ENCODE data around the gene NEUROG1. TPM values are rescaled to one million over a fixed set of nuclear protein-coding genes. Genes with fewer than 3 reads are reported as not detected.

Gene NEUROG1
- total RNA-seq, 1 donor from 2014 or later = 7.8 TPM

DNA sequence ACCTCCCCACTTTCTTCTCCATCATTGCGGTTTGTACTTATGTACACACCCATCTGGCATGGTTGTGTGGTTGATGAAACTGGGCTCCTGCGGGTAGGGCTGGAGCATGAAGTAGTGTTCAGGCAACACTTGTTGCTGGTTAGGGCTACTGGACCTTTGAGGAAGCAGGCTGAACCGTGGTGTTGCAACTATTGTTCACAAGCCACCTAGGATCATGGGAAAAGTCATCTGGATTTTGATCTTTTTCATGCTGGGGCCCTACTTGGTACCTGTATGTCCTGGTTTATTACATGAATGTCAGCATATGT, 43.5 kb downstream of the NEUROG1 start:
- no peak overlapping the region for H3K27ac Mint-ChIP-seq (ENCODE audit: unreplicated experiment)
- no peak overlapping the region for H3K4me3 Mint-ChIP-seq

DNA sequence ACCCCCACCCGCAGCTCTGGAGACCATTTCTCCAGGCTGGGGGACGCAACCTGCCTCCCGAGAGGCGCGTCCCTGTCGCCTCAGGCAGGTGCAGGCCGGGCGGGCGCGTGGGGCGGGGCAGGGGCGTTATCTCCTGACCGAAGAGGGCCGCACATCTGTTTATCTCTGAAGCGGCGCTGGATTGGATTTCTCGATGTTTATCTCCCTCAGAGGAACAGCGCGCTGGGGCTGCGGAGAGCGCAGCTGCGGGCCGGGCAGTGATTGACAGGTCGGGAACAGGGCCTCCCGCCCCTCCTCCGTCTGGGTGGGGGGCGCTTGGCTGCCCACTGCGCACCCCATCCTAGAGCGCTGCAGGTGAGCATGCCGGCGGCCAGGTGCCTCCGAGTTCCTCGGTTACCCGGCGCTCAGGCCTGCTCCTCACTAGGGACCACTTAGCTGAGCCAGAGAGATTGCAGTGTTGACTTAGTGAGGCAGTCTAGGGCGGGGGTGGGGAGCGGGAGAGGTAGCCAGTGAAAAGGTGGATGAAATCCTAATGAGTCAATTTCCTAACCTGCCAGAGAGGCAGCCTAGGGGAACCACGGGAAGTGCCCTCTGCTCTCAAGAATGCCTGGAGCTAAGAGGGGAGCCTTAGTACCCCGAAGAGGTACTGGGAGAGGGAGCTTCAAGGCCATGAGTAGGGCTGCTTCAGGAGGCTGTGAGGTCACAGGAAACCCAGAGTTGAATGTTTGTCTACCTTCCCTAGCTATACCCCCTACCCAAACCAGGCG, 44.0 kb downstream of the NEUROG1 start:
- TF ChIP-seq, protein P1, sequence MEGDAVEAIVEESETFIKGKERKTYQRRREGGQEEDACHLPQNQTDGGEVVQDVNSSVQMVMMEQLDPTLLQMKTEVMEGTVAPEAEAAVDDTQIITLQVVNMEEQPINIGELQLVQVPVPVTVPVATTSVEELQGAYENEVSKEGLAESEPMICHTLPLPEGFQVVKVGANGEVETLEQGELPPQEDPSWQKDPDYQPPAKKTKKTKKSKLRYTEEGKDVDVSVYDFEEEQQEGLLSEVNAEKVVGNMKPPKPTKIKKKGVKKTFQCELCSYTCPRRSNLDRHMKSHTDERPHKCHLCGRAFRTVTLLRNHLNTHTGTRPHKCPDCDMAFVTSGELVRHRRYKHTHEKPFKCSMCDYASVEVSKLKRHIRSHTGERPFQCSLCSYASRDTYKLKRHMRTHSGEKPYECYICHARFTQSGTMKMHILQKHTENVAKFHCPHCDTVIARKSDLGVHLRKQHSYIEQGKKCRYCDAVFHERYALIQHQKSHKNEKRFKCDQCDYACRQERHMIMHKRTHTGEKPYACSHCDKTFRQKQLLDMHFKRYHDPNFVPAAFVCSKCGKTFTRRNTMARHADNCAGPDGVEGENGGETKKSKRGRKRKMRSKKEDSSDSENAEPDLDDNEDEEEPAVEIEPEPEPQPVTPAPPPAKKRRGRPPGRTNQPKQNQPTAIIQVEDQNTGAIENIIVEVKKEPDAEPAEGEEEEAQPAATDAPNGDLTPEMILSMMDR (conservative IDR thresholded peaks at IDR 0.05) = no peak
- Mint-ChIP-seq H3K9me3 (no peaks in the 10 kb centered on the region), H3K27ac (ENCODE audit: unreplicated experiment) (no peak overlapping the region), H3K36me3 (ENCODE audit: low read depth) (no peaks in the 10 kb centered on the region), H3K4me3 (no peak overlapping the region), H3K27me3 (ENCODE audit: low read depth) (peaks cover 99% of the 10 kb centered on the region), H3K4me1 (peaks cover 39% of the 10 kb centered on the region)
- DNase-seq (ENCODE audit: low read depth, low spot score) = no peak

More for the DNA sequence above, 43.5 kb downstream of the NEUROG1 start:
- peaks cover 99% of the 10 kb centered on the region for H3K27me3 Mint-ChIP-seq (ENCODE audit: low read depth)
- H3K9me3 Mint-ChIP-seq = no peaks in the 10 kb centered on the region
- TF ChIP-seq, protein P1 (conservative IDR thresholded peaks at IDR 0.05) = no peak
- peaks cover 39% of the 10 kb centered on the region for H3K4me1 Mint-ChIP-seq
- no peak for DNase-seq (ENCODE audit: low read depth, low spot score)
- no peaks in the 10 kb centered on the region for H3K36me3 Mint-ChIP-seq (ENCODE audit: low read depth)

DNA sequence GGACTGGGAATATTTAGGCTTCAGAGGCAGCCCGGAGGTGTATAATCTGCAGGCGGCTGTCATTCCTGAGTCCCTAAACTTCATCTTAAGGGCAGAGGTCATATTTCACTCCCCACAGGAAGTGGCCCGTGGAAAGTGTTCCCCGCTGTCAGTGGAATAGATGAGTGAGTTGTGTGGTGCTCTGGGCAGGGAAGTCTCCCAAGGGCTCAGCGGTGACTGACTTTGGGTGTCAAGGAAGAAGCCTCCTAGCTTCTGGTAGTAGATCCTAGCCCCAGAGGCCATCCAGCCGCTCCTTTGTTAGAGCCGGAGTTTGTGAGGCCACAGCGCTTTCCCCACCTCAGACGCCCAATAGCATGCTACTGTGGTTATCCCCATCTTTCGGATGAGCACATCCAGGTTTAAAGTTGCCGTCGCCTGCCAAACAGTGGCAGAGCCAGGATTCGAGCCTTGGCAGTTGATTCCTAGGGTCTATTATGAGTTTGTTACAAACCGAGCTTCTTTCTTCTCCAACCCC, 44.7 kb downstream of the NEUROG1 start:
- peaks cover 100% of the 10 kb centered on the region for H3K27me3 Mint-ChIP-seq (ENCODE audit: low read depth)
- DNase-seq (ENCODE audit: low read depth, low spot score) = no peak
- H3K36me3 Mint-ChIP-seq (ENCODE audit: low read depth) = no peaks in the 10 kb centered on the region
- peak overlapping the region; percentile 44 for H3K4me3 Mint-ChIP-seq
- no peak overlapping the region for H3K27ac Mint-ChIP-seq (ENCODE audit: unreplicated experiment)
- TF ChIP-seq, protein P1 (conservative IDR thresholded peaks at IDR 0.05) = no peak
- no peaks in the 10 kb centered on the region for H3K9me3 Mint-ChIP-seq
- H3K4me1 Mint-ChIP-seq = peaks cover 39% of the 10 kb centered on the region

DNA sequence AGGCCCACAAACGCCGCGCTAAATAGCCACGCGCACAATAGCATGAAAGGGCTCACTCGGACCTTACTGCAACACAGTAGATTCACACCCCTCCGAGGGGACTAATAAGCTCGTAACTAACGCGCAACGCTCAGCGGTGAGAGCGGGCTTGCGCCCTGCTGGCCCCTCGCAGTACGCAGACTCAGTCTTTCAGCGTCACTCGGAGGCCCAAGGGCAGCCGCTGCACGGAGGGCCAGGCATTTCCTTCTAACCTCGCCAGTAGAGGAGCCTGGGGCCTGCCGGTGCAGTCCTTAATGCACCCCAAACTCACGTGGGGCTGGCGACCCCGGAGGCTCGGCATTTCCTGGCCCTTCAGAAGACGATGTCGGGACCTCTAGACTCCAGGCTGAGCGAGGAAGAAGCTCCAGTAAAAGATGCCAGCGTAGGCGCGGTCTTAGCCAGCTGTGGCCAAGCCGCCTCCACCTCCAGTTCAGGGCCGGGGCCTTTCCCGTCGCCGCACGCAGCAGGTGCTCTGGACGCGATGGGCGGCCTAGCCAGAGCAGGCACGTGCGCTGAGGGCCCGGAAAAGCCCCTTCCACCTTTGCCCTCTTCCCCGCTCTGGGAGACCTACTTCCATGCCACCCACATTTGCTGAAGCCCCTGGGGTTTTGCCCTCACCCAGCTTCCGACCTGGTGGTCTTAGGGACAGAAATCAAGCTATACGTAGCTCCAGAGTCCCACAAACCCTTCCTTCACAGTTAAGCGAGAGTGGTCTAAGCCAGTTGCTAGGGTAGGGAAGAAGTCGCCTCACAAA, 45.3 kb downstream of the NEUROG1 start:
- Mint-ChIP-seq H3K36me3 (ENCODE audit: low read depth) (no peaks in the 10 kb centered on the region), H3K9me3 (no peaks in the 10 kb centered on the region), H3K4me3 (peak overlapping the region; percentile 89), H3K27ac (ENCODE audit: unreplicated experiment) (no peak overlapping the region), H3K27me3 (ENCODE audit: low read depth) (peaks cover 100% of the 10 kb centered on the region), H3K4me1 (peaks cover 39% of the 10 kb centered on the region)
- DNase-seq (ENCODE audit: low read depth, low spot score) = peak; percentile 37
- TF ChIP-seq, protein P1 (conservative IDR thresholded peaks at IDR 0.05) = no peak

GRCh38 chr5:135489466-135490244, 46.1 kb downstream of the NEUROG1 start:
- Mint-ChIP-seq H3K36me3 (ENCODE audit: low read depth) (no peaks in the 10 kb centered on the region), H3K27me3 (ENCODE audit: low read depth) (peaks cover 100% of the 10 kb centered on the region), H3K9me3 (no peaks in the 10 kb centered on the region), H3K27ac (ENCODE audit: unreplicated experiment) (no peak overlapping the region), H3K4me1 (peaks cover 42% of the 10 kb centered on the region), H3K4me3 (peak overlapping the region; percentile 89)
- peak; percentile 22 for DNase-seq (ENCODE audit: low read depth, low spot score)
- TF ChIP-seq, protein P1 (conservative IDR thresholded peaks at IDR 0.05) = no peak

Measured in neural crest cell (in vitro differentiated cells).